Neural progenitor cell (in vitro differentiated cells): ENCODE data around the gene PLN.

Source experiments
- EZH2 ChIP-seq: fragments of 200-600 bp; sonication (generic); IDR thresholded peaks from 2 replicates; pipeline ENCODE4 v1.6.1; 2017; ENCODE audit warnings: antibody characterized with exemption, mild to moderate bottlenecking, moderate library complexity
- TF ChIP-seq, protein P1 (sequence below): fragments of 200-600 bp; sonication (generic); IDR thresholded peaks from 2 replicates; pipeline ENCODE4 v1.5.1; 2017; ENCODE audit warnings: antibody characterized with exemption, mild to moderate bottlenecking

- TF ChIP-seq, protein P1, sequence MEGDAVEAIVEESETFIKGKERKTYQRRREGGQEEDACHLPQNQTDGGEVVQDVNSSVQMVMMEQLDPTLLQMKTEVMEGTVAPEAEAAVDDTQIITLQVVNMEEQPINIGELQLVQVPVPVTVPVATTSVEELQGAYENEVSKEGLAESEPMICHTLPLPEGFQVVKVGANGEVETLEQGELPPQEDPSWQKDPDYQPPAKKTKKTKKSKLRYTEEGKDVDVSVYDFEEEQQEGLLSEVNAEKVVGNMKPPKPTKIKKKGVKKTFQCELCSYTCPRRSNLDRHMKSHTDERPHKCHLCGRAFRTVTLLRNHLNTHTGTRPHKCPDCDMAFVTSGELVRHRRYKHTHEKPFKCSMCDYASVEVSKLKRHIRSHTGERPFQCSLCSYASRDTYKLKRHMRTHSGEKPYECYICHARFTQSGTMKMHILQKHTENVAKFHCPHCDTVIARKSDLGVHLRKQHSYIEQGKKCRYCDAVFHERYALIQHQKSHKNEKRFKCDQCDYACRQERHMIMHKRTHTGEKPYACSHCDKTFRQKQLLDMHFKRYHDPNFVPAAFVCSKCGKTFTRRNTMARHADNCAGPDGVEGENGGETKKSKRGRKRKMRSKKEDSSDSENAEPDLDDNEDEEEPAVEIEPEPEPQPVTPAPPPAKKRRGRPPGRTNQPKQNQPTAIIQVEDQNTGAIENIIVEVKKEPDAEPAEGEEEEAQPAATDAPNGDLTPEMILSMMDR, result no peak
- TF ChIP-seq EZH2, result no peak
Measured at GRCh38 chr6:118589649-118590365, 41.7 kb downstream of the PLN start.
